Gastroesophageal sphincter (tissue), 4 donors: Measurements from ENCODE around the gene KRT35. TPM values are rescaled to one million over a fixed set of nuclear protein-coding genes. Genes with fewer than 3 reads are reported as not detected.

Experiments used
- ATAC-seq: fragments of 150-250 bp; one replicate; pipeline ENCODE4 v1.9.1; 2016; ENCODE audit warnings: mild to moderate bottlenecking, moderate library complexity
- H3K27ac ChIP-seq, 4 donors: fragments of 200-600 bp; sonication (generic) in 3 of 4; 1 replicate in 3 of 4; 2 replicates in 1 of 4; pipeline ENCODE4 v1.5.1; 2016 to 2019
- H3K27me3 ChIP-seq: fragments of 200-600 bp; sonication (generic); one replicate; pipeline ENCODE4 v1.5.1; 2019
- H3K36me3 ChIP-seq, 2 donors: fragments of 200-600 bp; sonication (generic); one replicate each; pipeline ENCODE4 v1.5.1; 2019; ENCODE audit warnings: control low read depth in 1 of 2
- H3K4me1 ChIP-seq, 3 donors: fragments of 200-600 bp; sonication (generic); 1 replicate in 2 of 3; 2 replicates in 1 of 3; pipeline ENCODE4 v1.5.1; 2016 to 2019; ENCODE audit warnings: control low read depth in 2 of 3
- H3K4me3 ChIP-seq, 2 donors: fragments of 200-600 bp; sonication (generic); one replicate each; pipeline ENCODE4 v1.5.1; 2019; ENCODE audit warnings: mild to moderate bottlenecking in 1 of 2, moderate library complexity in 1 of 2
- H3K9me3 ChIP-seq, 3 donors: fragments of 200-600 bp; sonication (generic); one replicate each; pipeline ENCODE4 v1.5.1; 2017 to 2019; ENCODE audit warnings: control low read depth in 2 of 3
- CTCF ChIP-seq, 4 experiments: fragments of 200-600 bp in 2 of 4; fragments of 450-650 bp in 2 of 4; sonication (generic) in 1 of 4; IDR thresholded peaks; one replicate each; pipeline ENCODE4 v1.5.1; 2017 to 2019; ENCODE audit warnings: antibody characterized with exemption in 4 of 4, mild to moderate bottlenecking in 2 of 4, moderate library complexity in 2 of 4
- EP300 ChIP-seq: sonication (generic); formaldehyde crosslinking; IDR thresholded peaks from one replicate; pipeline ENCODE4 v1.6.1; 2017; ENCODE audit warnings: antibody characterized with exemption, mild to moderate bottlenecking
- POLR2A ChIP-seq, 2 donors: fragments of 450-650 bp; IDR thresholded peaks; one replicate each; pipeline ENCODE4 v1.6.1; 2017; ENCODE audit warnings: antibody characterized with exemption in 2 of 2, mild to moderate bottlenecking in 2 of 2, moderate library complexity in 1 of 2
- POLR2AphosphoS5 ChIP-seq: sonication (generic); formaldehyde crosslinking; IDR thresholded peaks from one replicate; pipeline ENCODE4 v1.6.1; 2017; ENCODE audit warnings: antibody characterized with exemption
- WGBS, 2 donors: methylation state at CpG; one replicate each; pipeline ENCODE4 v1.1.5; 2018; ENCODE audit warnings: low coverage in 1 of 2; 5-methylcytosine and 5-hydroxymethylcytosine counted together
- total RNA-seq, 4 donors: library from RNA; depleted of rRNA; stranded (reverse); fragments of >200 nt; gene quantifications; one replicate each; pipeline ENCODE4 v1.1.0, GENCODE V29; 2016

KRT35 gene
- total RNA-seq, 4 donors from 2014 or later, result not detected

- peaks cover 0 to 8% (median 0%) of the 10 kb centered on the region in 3 donors for H3K9me3 ChIP-seq
- no peak for TF ChIP-seq POLR2A (IDR thresholded peaks at IDR 0.05)
- no peak for TF ChIP-seq EP300
- no peak for TF ChIP-seq CTCF (IDR thresholded peaks at IDR 0.05)
- TF ChIP-seq POLR2AphosphoS5, result no peak
- peaks cover 5% of the 10 kb centered on the region for H3K27me3 ChIP-seq
- H3K4me1 ChIP-seq, result peaks cover 0 to 22% (median 0%) of the 10 kb centered on the region in 3 donors
- ATAC-seq, result no peak
- 90 to 93% methylated on average over 2 to 3 of the region's 3 CpGs for WGBS, 2 donors
- H3K27ac ChIP-seq, result no peak overlapping the region
- H3K36me3 ChIP-seq, result no peaks in the 10 kb centered on the region
- no peak overlapping the region for H3K4me3 ChIP-seq
These were observed 24.7 kb downstream of the KRT35 start for GRCh38 chr17:41456204-41456603.

GRCh38 chr17:41455236-41455635 lies 25.7 kb downstream of the KRT35 start:
- ATAC-seq, result no peak

DNA sequence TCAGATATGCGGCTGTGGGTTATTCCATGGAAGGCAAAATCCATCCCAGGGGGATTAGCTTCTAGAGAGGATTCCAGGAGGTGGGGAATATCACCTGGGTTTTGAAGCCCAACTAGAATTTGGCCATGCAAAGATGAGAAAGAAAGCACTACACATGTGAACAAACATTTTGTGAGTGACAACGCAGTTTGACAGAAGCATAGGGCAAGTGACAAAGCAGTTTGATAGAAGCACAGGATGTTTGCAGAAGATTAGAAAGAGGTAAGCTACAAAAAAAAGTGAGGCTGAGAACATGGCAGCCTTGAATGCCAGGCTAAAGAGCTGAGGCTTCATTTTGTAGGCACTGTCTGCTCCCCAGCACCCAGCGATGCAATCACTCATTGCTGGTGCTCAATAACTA lies 27.9 kb downstream of the KRT35 start:
- Histone ChIP-seq H3K27ac (no peak overlapping the region), H3K9me3 (peaks cover 0 to 14% (median 0%) of the 10 kb centered on the region in 3 donors), H3K4me1 (peaks cover 0 to 15% (median 0%) of the 10 kb centered on the region in 3 donors), H3K4me3 (no peak overlapping the region), H3K27me3 (peaks cover 10% of the 10 kb centered on the region), H3K36me3 (no peaks in the 10 kb centered on the region)
- WGBS, 2 donors, result 84 to 91% methylated on average over 3 of the region's 3 CpGs
- no peak for TF ChIP-seq POLR2AphosphoS5
- ATAC-seq, result no peak

More at GRCh38 chr17:41455236-41455635, 25.7 kb downstream of the KRT35 start:
- Histone ChIP-seq H3K27me3 (peaks cover 5% of the 10 kb centered on the region), H3K4me3 (no peak overlapping the region), H3K36me3 (no peaks in the 10 kb centered on the region), H3K27ac (no peak overlapping the region), H3K9me3 (peaks cover 0 to 14% (median 0%) of the 10 kb centered on the region in 3 donors), H3K4me1 (peaks cover 0 to 22% (median 0%) of the 10 kb centered on the region in 3 donors)
- 86% methylated on average over 1 of the region's 1 CpG; no CpG with 5 or more reads in 1 of the 2 donors for WGBS, 2 donors
- no peak for TF ChIP-seq CTCF (IDR thresholded peaks at IDR 0.05)
- no peak for TF ChIP-seq POLR2AphosphoS5
- no peak for TF ChIP-seq EP300
- TF ChIP-seq POLR2A (IDR thresholded peaks at IDR 0.05), result no peak

- 29 to 51% methylated on average over 2 of the region's 4 CpGs for WGBS, 2 donors
- TF ChIP-seq EP300 (no peak), POLR2AphosphoS5 (no peak), CTCF (IDR thresholded peaks at IDR 0.05) (no peak), POLR2A (IDR thresholded peaks at IDR 0.05) (no peak)
- peaks cover 10% of the 10 kb centered on the region for H3K27me3 ChIP-seq
These were observed 28.7 kb downstream of the KRT35 start for GRCh38 chr17:41452281-41452680.

DNA sequence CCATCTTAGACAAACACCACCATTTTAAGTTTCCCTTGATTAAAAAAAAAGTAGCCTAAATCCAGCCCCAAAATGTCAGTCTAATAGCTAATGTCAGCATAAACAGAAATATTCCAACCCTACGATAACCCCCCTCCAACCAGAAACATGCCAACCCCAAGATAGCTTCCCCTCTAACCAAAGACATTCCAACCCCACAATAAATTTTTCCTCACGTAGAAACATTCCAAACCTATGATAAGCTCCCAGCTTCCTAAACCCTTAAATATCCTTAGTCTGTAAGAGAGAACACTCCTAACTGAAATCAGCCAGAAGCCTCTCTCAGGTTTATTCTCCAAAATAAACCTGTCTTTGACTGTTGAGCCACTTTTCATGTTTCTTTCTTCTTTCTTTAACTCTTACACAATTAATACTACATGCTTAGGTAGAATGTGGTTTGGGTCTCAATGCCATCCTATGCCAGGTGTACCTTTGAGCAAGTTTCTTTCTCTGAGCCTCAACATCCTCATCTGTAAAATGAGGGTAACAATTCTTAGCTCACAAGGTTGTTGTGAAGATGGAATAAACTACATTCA lies 29.7 kb downstream of the KRT35 start:
- Histone ChIP-seq H3K4me3 (no peak overlapping the region), H3K4me1 (no peaks in the 10 kb centered on the region), H3K9me3 (peaks cover 0 to 14% (median 0%) of the 10 kb centered on the region in 3 donors), H3K36me3 (no peaks in the 10 kb centered on the region), H3K27ac (no peak overlapping the region), H3K27me3 (peaks cover 10% of the 10 kb centered on the region)
- TF ChIP-seq EP300 (no peak), POLR2AphosphoS5 (no peak), POLR2A (IDR thresholded peaks at IDR 0.05) (no peak), CTCF (IDR thresholded peaks at IDR 0.05) (no peak)
- WGBS, 2 donors, result 57 to 73% methylated on average over 2 of the region's 2 CpGs
- ATAC-seq, result no peak

More at GRCh38 chr17:41452281-41452680, 28.7 kb downstream of the KRT35 start:
- no peaks in the 10 kb centered on the region for H3K36me3 ChIP-seq
- no peak overlapping the region for H3K27ac ChIP-seq
- peaks cover 0 to 8% (median 0%) of the 10 kb centered on the region in 3 donors for H3K4me1 ChIP-seq
- H3K4me3 ChIP-seq, result no peak overlapping the region
- H3K9me3 ChIP-seq, result peaks cover 0 to 14% (median 0%) of the 10 kb centered on the region in 3 donors
- ATAC-seq, result no peak
